H1 (cell line): Measurements from ENCODE around the gene ADCK1. TPM values are rescaled to one million over a fixed set of nuclear protein-coding genes. Genes with fewer than 3 reads are reported as not detected.

ENCODE experiments used
- CTCF ChIA-PET: fragments of 300-600 bp; sonication (Branson Sonifier 250); formaldehyde crosslinking; loops from one replicate; lab custom pipeline; 2021; ENCODE audit not compliant: partially characterized antibody; lab: Charles Lee
- POLR2A ChIA-PET: fragments of 300-600 bp; sonication (Branson Sonifier 250); formaldehyde crosslinking; loops from one replicate; lab custom pipeline; 2021; ENCODE audit warnings: inconsistent platforms; ENCODE audit not compliant: partially characterized antibody; lab: Charles Lee
- DNase-seq, 2 experiments: peaks; one replicate each; pipeline versions ENCODE4 v3.0.0 to v3.0.0-alpha.2; 2010 to 2022; ENCODE audit warnings: low spot score in 2 of 2, low read depth in 1 of 2, mixed read lengths in 1 of 2
- FAIRE-seq: peaks from 2 replicates; lab custom pipeline; 2011; peaks lifted over from hg19 to GRCh38; lab: Jason Lieb, UNC
- H2AFZ ChIP-seq: 2 replicates; pipeline ENCODE4 v1.8.1; 2012; ENCODE audit warnings: low read length, inconsistent platforms
- H2AK5ac ChIP-seq: 2 replicates; pipeline ENCODE4 v1.6.1; 2013; ENCODE audit warnings: low read depth, low read length
- H2BK120ac ChIP-seq: replicated peaks from 2 replicates; pipeline ENCODE3; 2013; ENCODE audit warnings: low read depth, low read length, inconsistent platforms
- H2BK12ac ChIP-seq: 2 replicates; pipeline ENCODE4 v1.6.1; 2013; ENCODE audit warnings: low read depth, low read length
- H2BK15ac ChIP-seq: 2 replicates; pipeline ENCODE4 v1.6.1; 2013; ENCODE audit warnings: low read length
- H2BK20ac ChIP-seq: 2 replicates; pipeline ENCODE4 v1.6.1; 2013; ENCODE audit warnings: low read length
- H2BK5ac ChIP-seq: 2 replicates; pipeline ENCODE4 v1.6.1; 2013; ENCODE audit warnings: low read depth, low read length
- H3K14ac ChIP-seq: 2 replicates; pipeline ENCODE4 v1.6.1; 2013; ENCODE audit warnings: inconsistent platforms; ENCODE audit not compliant: insufficient read length
- H3K18ac ChIP-seq: 2 replicates; pipeline ENCODE4 v1.6.1; 2013; ENCODE audit warnings: low read length; ENCODE audit errors: extremely low read depth
- H3K23ac ChIP-seq: 2 replicates; pipeline ENCODE4 v1.6.1; 2013; ENCODE audit warnings: inconsistent platforms; ENCODE audit not compliant: insufficient read length
- H3K23me2 ChIP-seq: 2 replicates; pipeline ENCODE4 v1.6.1; 2013; ENCODE audit warnings: low read depth, low read length
- H3K27ac ChIP-seq: 2 replicates; pipeline ENCODE4 v1.6.1; 2011; ENCODE audit warnings: low read depth, low read length, inconsistent platforms
- H3K27me3 ChIP-seq, 4 experiments: replicated peaks in 1 of 4; 1 replicate in 1 of 4; 2 replicates in 3 of 4; pipeline versions ENCODE4 v1.6.1 to v1.8.1; 2011 to 2013; ENCODE audit warnings: low read length in 3 of 4, mild to moderate bottlenecking in 3 of 4, inconsistent platforms in 2 of 4, mixed read lengths in 2 of 4, moderate library complexity in 1 of 4; ENCODE audit not compliant: control insufficient read depth in 3 of 4, insufficient read depth in 3 of 4; ENCODE audit errors: extremely low read depth in 1 of 4
- H3K36me3 ChIP-seq, 4 experiments: 2 replicates each; pipeline versions ENCODE4 v1.6.1 to v1.8.1; 2011 to 2013; ENCODE audit warnings: mild to moderate bottlenecking in 4 of 4, low read length in 3 of 4, moderate library complexity in 2 of 4, control low read depth in 1 of 4, inconsistent platforms in 1 of 4; ENCODE audit not compliant: insufficient read depth in 4 of 4, control insufficient read depth in 2 of 4
- H3K4ac ChIP-seq: replicated peaks from 2 replicates; pipeline ENCODE3; 2013; ENCODE audit warnings: low read length, low read depth, mixed read lengths, inconsistent platforms; ENCODE audit not compliant: insufficient read length
- H3K4me1 ChIP-seq, 4 experiments: replicated peaks in 1 of 4; 1 replicate in 1 of 4; 2 replicates in 3 of 4; pipeline versions ENCODE4 v1.6.1 to v1.8.1; 2011 to 2013; ENCODE audit warnings: low read length in 3 of 4, inconsistent platforms in 2 of 4, mixed read lengths in 1 of 4; ENCODE audit not compliant: insufficient read depth in 4 of 4, control insufficient read depth in 3 of 4
- H3K4me2 ChIP-seq, 2 experiments: 2 replicates each; pipeline versions ENCODE4 v1.6.1 to v1.8.1; 2011 to 2013; ENCODE audit warnings: low read depth in 2 of 2, low read length in 2 of 2, control low read depth in 1 of 2, inconsistent platforms in 1 of 2, mild to moderate bottlenecking in 1 of 2; ENCODE audit not compliant: insufficient read depth in 1 of 2
- H3K4me3 ChIP-seq, 4 experiments: fragments of 200-600, 300-600 bp in 1 of 4; sonication (generic), shearing (Covaris generic), sonication (Bioruptor Twin) in 1 of 4; 2 replicates each; pipeline versions ENCODE4 v1.5.1 to v1.8.1; 2011 to 2016; ENCODE audit warnings: low read length in 4 of 4, low read depth in 3 of 4, control low read depth in 2 of 4, inconsistent platforms in 2 of 4, mild to moderate bottlenecking in 2 of 4, mixed read lengths in 1 of 4, moderate library complexity in 1 of 4; ENCODE audit not compliant: insufficient read depth in 2 of 4; ENCODE audit errors: extremely low read depth in 1 of 4
- H3K56ac ChIP-seq: replicated peaks from 2 replicates; pipeline ENCODE3; 2013; ENCODE audit warnings: low read depth, mild to moderate bottlenecking, mixed read lengths, low read length, inconsistent platforms; ENCODE audit not compliant: insufficient read length
- H3K79me1 ChIP-seq: 2 replicates; pipeline ENCODE4 v1.6.1; 2013; ENCODE audit warnings: low read depth, low read length, control low read depth
- H3K79me2 ChIP-seq, 2 experiments: 2 replicates each; pipeline versions ENCODE4 v1.6.1 to v1.8.1; 2012 to 2013; ENCODE audit warnings: low read length in 2 of 2, mild to moderate bottlenecking in 2 of 2, inconsistent platforms in 1 of 2; ENCODE audit not compliant: insufficient read depth in 2 of 2, control insufficient read depth in 1 of 2
- H3K9ac ChIP-seq, 4 experiments: replicated peaks in 1 of 4; 1 replicate in 1 of 4; 2 replicates in 3 of 4; pipeline versions ENCODE4 v1.6.1 to v1.8.1; 2011 to 2013; ENCODE audit warnings: low read depth in 3 of 4, low read length in 3 of 4, control low read depth in 2 of 4, mild to moderate bottlenecking in 2 of 4, moderate library complexity in 2 of 4, inconsistent platforms in 1 of 4; ENCODE audit errors: extremely low read depth in 1 of 4
- H3K9me3 ChIP-seq, 2 experiments: 2 replicates each; pipeline versions ENCODE4 v1.6.1 to v1.8.1; 2012 to 2013; ENCODE audit warnings: mild to moderate bottlenecking in 2 of 2, moderate library complexity in 2 of 2, control low read depth in 1 of 2, inconsistent platforms in 1 of 2, low read depth in 1 of 2, low read length in 1 of 2, mixed read lengths in 1 of 2; ENCODE audit not compliant: insufficient read depth in 2 of 2
- H4K20me1 ChIP-seq, 2 experiments: replicated peaks in 1 of 2; 2 replicates each; pipeline versions ENCODE3 to v1.8.1; 2011 to 2013; ENCODE audit warnings: inconsistent platforms in 2 of 2, low read length in 2 of 2, mild to moderate bottlenecking in 1 of 2; ENCODE audit not compliant: insufficient read depth in 2 of 2, control insufficient read depth in 1 of 2
- H4K5ac ChIP-seq: 2 replicates; pipeline ENCODE4 v1.6.1; 2013; ENCODE audit warnings: low read length, low read depth, mixed read lengths, inconsistent platforms; ENCODE audit not compliant: insufficient read length
- H4K8ac ChIP-seq: 2 replicates; pipeline ENCODE4 v1.8.0; 2013; ENCODE audit warnings: mild to moderate bottlenecking, moderate library complexity, low read length, inconsistent platforms; ENCODE audit not compliant: insufficient read depth; ENCODE audit errors: extremely low read depth
- H4K91ac ChIP-seq: replicated peaks from 2 replicates; pipeline ENCODE3; 2013; ENCODE audit warnings: low read length, mixed read lengths, inconsistent platforms; ENCODE audit not compliant: insufficient read length
- ATF3 ChIP-seq: IDR thresholded peaks from 2 replicates; pipeline ENCODE4 v1.6.1; 2011; ENCODE audit warnings: low read depth, mild to moderate bottlenecking, low read length; ENCODE audit not compliant: insufficient read depth
- E2F6 ChIP-seq: IDR thresholded peaks from 2 replicates; pipeline ENCODE4 v1.6.1; 2012; ENCODE audit warnings: inconsistent platforms
- EP300 ChIP-seq, 2 experiments: IDR thresholded peaks; 1 replicate in 1 of 2; 2 replicates in 1 of 2; pipeline ENCODE4 v1.6.1; 2011 to 2012; ENCODE audit warnings: low read depth in 2 of 2, low read length in 2 of 2, mild to moderate bottlenecking in 2 of 2, borderline replicate concordance in 1 of 2, inconsistent platforms in 1 of 2, moderate library complexity in 1 of 2
- FOSL1 ChIP-seq: IDR thresholded peaks from 2 replicates; pipeline ENCODE4 v1.6.1; 2011; ENCODE audit warnings: mild to moderate bottlenecking, low read depth, low read length, moderate library complexity; ENCODE audit not compliant: insufficient read depth
- KDM5A ChIP-seq: fragments of 200-600 bp; IDR thresholded peaks from 2 replicates; pipeline ENCODE4 v1.7.1; 2012; ENCODE audit warnings: mild to moderate bottlenecking, low read length, inconsistent platforms, mixed read lengths
- NANOG ChIP-seq: IDR thresholded peaks from 2 replicates; pipeline ENCODE4 v1.6.1; 2011; ENCODE audit warnings: low read length, low read depth, mild to moderate bottlenecking, inconsistent platforms; ENCODE audit not compliant: insufficient read depth, poor library complexity, severe bottlenecking
- POLR2A ChIP-seq, 2 experiments: IDR thresholded peaks; 1 replicate in 1 of 2; 2 replicates in 1 of 2; pipeline ENCODE4 v1.6.1; 2011; ENCODE audit warnings: low read depth in 2 of 2, low read length in 2 of 2, mild to moderate bottlenecking in 2 of 2; ENCODE audit errors: control extremely low read depth in 1 of 2
- RBBP5 ChIP-seq: IDR thresholded peaks from 2 replicates; pipeline ENCODE4 v1.7.1; 2012; ENCODE audit warnings: low read depth, mild to moderate bottlenecking, inconsistent platforms, low read length, moderate library complexity, borderline replicate concordance
- SP1 ChIP-seq: IDR thresholded peaks from 2 replicates; pipeline ENCODE4 v1.6.1; 2011; ENCODE audit warnings: low read depth, low read length
- TEAD4 ChIP-seq: IDR thresholded peaks from 2 replicates; pipeline ENCODE4 v1.6.1; 2012; ENCODE audit warnings: low read depth, low read length, inconsistent platforms, mixed read lengths
- USF2 ChIP-seq: IDR thresholded peaks from 2 replicates; pipeline ENCODE4 v1.6.1; 2011; ENCODE audit warnings: low read length, improper control_type of control experiment
- YY1 ChIP-seq: IDR thresholded peaks from 2 replicates; pipeline ENCODE4 v1.6.1; 2011; ENCODE audit warnings: low read depth, mild to moderate bottlenecking, low read length
- WGBS, 2 experiments: shearing (Covaris generic) in 1 of 2; methylation state at CpG; one replicate each; pipeline versions ENCODE4 v1.1.6 to v1.1.7; 2013 to 2015; ENCODE audit warnings: low lambda C conversion rate in 2 of 2, mixed read lengths in 2 of 2, inconsistent platforms in 1 of 2, low coverage in 1 of 2, missing lambda C conversion rate in 1 of 2; ENCODE audit not compliant: insufficient replicate concordance in 2 of 2, insufficient coverage in 1 of 2, insufficient read length in 1 of 2; ENCODE audit errors: extremely low coverage in 1 of 2, missing lambda C conversion rate in 1 of 2; 5-methylcytosine and 5-hydroxymethylcytosine counted together
- polyA plus RNA-seq, 7 experiments: library from polyadenylated mRNA; depleted of rRNA in 3 of 7; stranded (reverse) in 5 of 7; unstranded in 2 of 7; fragments of >200 nt in 5 of 7; fragments of 200-250 nt in 2 of 7; gene quantifications; 1 replicate in 5 of 7; 2 replicates in 1 of 7; 4 replicates in 1 of 7; pipeline versions ENCODE4 v1.2.1 to v1.2.3, GENCODE V29; 2011 to 2013; ENCODE audit warnings: missing spikeins in 2 of 7, mixed read lengths in 2 of 7
- total RNA-seq: library from RNA; stranded (reverse); fragmentation: NEBNext Ultra II Directional; extraction: Animal tissue kit (Norgen Biotek cat#: 25700); gene quantifications from 2 replicates; pipeline ENCODE4 v1.2.1, GENCODE V29; 2021

The ADCK1 gene
- total and polyA plus RNA-seq, 2 of the 8 experiments (the other 6 are each of a cell fraction or from before 2014, with no cell fraction given): 11.0 to 16.8 TPM

GRCh38 chr14:77921818-77922217 lies 121.9 kb downstream of the ADCK1 start:
- no peak overlapping the region for H2BK20ac ChIP-seq
- TF ChIP-seq USF2: no peak
- no peak for TF ChIP-seq NANOG
- TF ChIP-seq ATF3: no peak
- TF ChIP-seq RBBP5: no peak
- TF ChIP-seq POLR2A (IDR thresholded peaks at IDR 0.05; ENCODE audit: control extremely low read depth in 1 of 2, low read depth in 2 of 2, low read length in 2 of 2): no peak
- no peak for TF ChIP-seq EP300 (IDR thresholded peaks at IDR 0.05; ENCODE audit: borderline replicate concordance in 1 of 2, low read depth in 2 of 2, low read length in 2 of 2)
- no peak for TF ChIP-seq SP1
- no peak for TF ChIP-seq E2F6
- TF ChIP-seq YY1: no peak
- no peak for TF ChIP-seq FOSL1
- no peak for TF ChIP-seq TEAD4
- TF ChIP-seq KDM5A: no peak

More at GRCh38 chr14:77921818-77922217, 121.9 kb downstream of the ADCK1 start:
- WGBS, 2 experiments: 72% methylated on average over 2 of the region's 2 CpGs; no CpG with 5 or more reads in 1 of the 2 experiments
- H4K8ac ChIP-seq: no peak overlapping the region
- FAIRE-seq (no peak), DNase-seq (no peak)
- H2BK15ac ChIP-seq: no peak overlapping the region
- no peak overlapping the region for H2BK120ac ChIP-seq
- H3K36me3 ChIP-seq: no peaks in the 10 kb centered on the region
- H3K79me1 ChIP-seq: no peaks in the 10 kb centered on the region
- no peaks in the 10 kb centered on the region for H3K9me3 ChIP-seq
- no peak overlapping the region for H2BK5ac ChIP-seq
- H3K4me2 ChIP-seq: no peak overlapping the region
- ChIA-PET POLR2A (no interaction called here), CTCF (interaction anchor here (1.0 to 1.8 kb wide), 2 partner anchors 57 to 60 kb away, joined by 3 to 5 read pairs; no protein-coding TSS in a partner anchor)
- H4K91ac ChIP-seq: no peak overlapping the region
- H3K9ac ChIP-seq: no peak overlapping the region
- H3K23ac ChIP-seq: no peak overlapping the region
- no peak overlapping the region for H2AFZ ChIP-seq
- no peak overlapping the region for H3K18ac ChIP-seq
- H4K5ac ChIP-seq: no peak overlapping the region
- no peak overlapping the region for H2BK12ac ChIP-seq
- no peak overlapping the region for H3K56ac ChIP-seq
- no peaks in the 10 kb centered on the region for H3K79me2 ChIP-seq
- no peak overlapping the region for H3K14ac ChIP-seq
- H4K20me1 ChIP-seq: no peaks in the 10 kb centered on the region
- no peak overlapping the region for H2AK5ac ChIP-seq
- H3K4me1 ChIP-seq: no peaks in the 10 kb centered on the region
- no peak overlapping the region for H3K4ac ChIP-seq
- H3K27me3 ChIP-seq: no peaks in the 10 kb centered on the region
- H3K23me2 ChIP-seq: no peaks in the 10 kb centered on the region
- H3K4me3 ChIP-seq: no peak overlapping the region
- no peak overlapping the region for H3K27ac ChIP-seq
